ENCODE results near the gene WRAP73. TPM values are rescaled to one million over a fixed set of nuclear protein-coding genes. Genes with fewer than 3 reads are reported as not detected.

WRAP73 gene
- total RNA-seq, 1 donor from 2014 or later, result 19.0 TPM

GRCh38 chr1:3691421-3692204 is 41.7 kb upstream of the WRAP73 start:
- H3K36me3 Mint-ChIP-seq (ENCODE audit: low read depth, unreplicated experiment), result no peaks in the 10 kb centered on the region
- DNase-seq (ENCODE audit: low spot score), result no peak
- TF ChIP-seq CTCF (IDR thresholded peaks at IDR 0.05; ENCODE audit: unreplicated experiment), result no peak
- peaks cover 9% of the 10 kb centered on the region for H3K4me1 Mint-ChIP-seq (ENCODE audit: unreplicated experiment)
- no peaks in the 10 kb centered on the region for H3K9me3 Mint-ChIP-seq (ENCODE audit: unreplicated experiment)
- H3K27ac Mint-ChIP-seq (ENCODE audit: unreplicated experiment), result no peak overlapping the region
- no peak overlapping the region for H3K4me3 Mint-ChIP-seq (ENCODE audit: unreplicated experiment)
- peaks cover 19% of the 10 kb centered on the region for H3K27me3 Mint-ChIP-seq (ENCODE audit: unreplicated experiment)

- Mint-ChIP-seq H3K4me1 (ENCODE audit: unreplicated experiment) (peaks cover 9% of the 10 kb centered on the region), H3K27me3 (ENCODE audit: unreplicated experiment) (peaks cover 12% of the 10 kb centered on the region), H3K9me3 (ENCODE audit: unreplicated experiment) (no peaks in the 10 kb centered on the region), H3K27ac (ENCODE audit: unreplicated experiment) (no peak overlapping the region), H3K4me3 (ENCODE audit: unreplicated experiment) (no peak overlapping the region), H3K36me3 (ENCODE audit: low read depth, unreplicated experiment) (no peaks in the 10 kb centered on the region)
- no peak for DNase-seq (ENCODE audit: low spot score)
- no peak for TF ChIP-seq CTCF (IDR thresholded peaks at IDR 0.05; ENCODE audit: unreplicated experiment)
These were observed 40.6 kb upstream of the WRAP73 start for GRCh38 chr1:3690282-3691065.

- TF ChIP-seq CTCF (IDR thresholded peaks at IDR 0.05; ENCODE audit: unreplicated experiment), result no peak
- Mint-ChIP-seq H3K27ac (ENCODE audit: unreplicated experiment) (no peak overlapping the region), H3K4me3 (ENCODE audit: unreplicated experiment) (no peak overlapping the region), H3K36me3 (ENCODE audit: low read depth, unreplicated experiment) (no peaks in the 10 kb centered on the region), H3K4me1 (ENCODE audit: unreplicated experiment) (peaks cover 9% of the 10 kb centered on the region), H3K9me3 (ENCODE audit: unreplicated experiment) (no peaks in the 10 kb centered on the region), H3K27me3 (ENCODE audit: unreplicated experiment) (peaks cover 10% of the 10 kb centered on the region)
- no peak for DNase-seq (ENCODE audit: low spot score)
These were observed 39.3 kb upstream of the WRAP73 start for GRCh38 chr1:3689138-3689750.

GRCh38 chr1:3688356-3689137 is 38.6 kb upstream of the WRAP73 start:
- Mint-ChIP-seq H3K9me3 (ENCODE audit: unreplicated experiment) (no peaks in the 10 kb centered on the region), H3K36me3 (ENCODE audit: low read depth, unreplicated experiment) (no peaks in the 10 kb centered on the region), H3K4me3 (ENCODE audit: unreplicated experiment) (no peak overlapping the region), H3K4me1 (ENCODE audit: unreplicated experiment) (peaks cover 9% of the 10 kb centered on the region), H3K27ac (ENCODE audit: unreplicated experiment) (no peak overlapping the region), H3K27me3 (ENCODE audit: unreplicated experiment) (peaks cover 10% of the 10 kb centered on the region)
- DNase-seq (ENCODE audit: low spot score), result no peak
- TF ChIP-seq CTCF (IDR thresholded peaks at IDR 0.05; ENCODE audit: unreplicated experiment), result no peak

Data from endothelial cell (in vitro differentiated cells).